Small intestine (tissue), 7 donors: ENCODE measurements around the gene HOXA5. TPM values are rescaled to one million over a fixed set of nuclear protein-coding genes. Genes with fewer than 3 reads are reported as not detected.
A peak's percentile ranks its signal among the peaks of the same experiment; 100 is the strongest.

ENCODE experiments used
- DNase-seq, 2 donors: peaks; one replicate each; pipeline versions ENCODE4 v3.0.0 to v3.0.0-alpha.2; 2013
- FAIRE-seq: peaks from 2 replicates; lab custom pipeline; 2012; peaks lifted over from hg19 to GRCh38; lab: Jason Lieb, UNC
- H3K27ac ChIP-seq, 3 donors: one replicate each; pipeline ENCODE4 v1.5.1; 2013; ENCODE audit warnings: low read length in 2 of 3, mild to moderate bottlenecking in 2 of 3, control low read depth in 1 of 3, inconsistent platforms in 1 of 3, low read depth in 1 of 3, moderate library complexity in 1 of 3
- H3K27me3 ChIP-seq, 3 donors: one replicate each; pipeline ENCODE4 v1.6.1; 2013; ENCODE audit warnings: low read length in 3 of 3, inconsistent platforms in 1 of 3; ENCODE audit not compliant: control insufficient read depth in 3 of 3, insufficient read depth in 3 of 3
- H3K36me3 ChIP-seq, 3 donors: one replicate each; pipeline ENCODE4 v1.6.1; 2013; ENCODE audit warnings: low read length in 3 of 3, inconsistent platforms in 1 of 3, low read depth in 1 of 3, mild to moderate bottlenecking in 1 of 3, moderate library complexity in 1 of 3; ENCODE audit not compliant: control insufficient read depth in 3 of 3, insufficient read depth in 2 of 3
- H3K4me1 ChIP-seq, 3 donors: one replicate each; pipeline ENCODE4 v1.6.1; 2013; ENCODE audit warnings: low read length in 2 of 3, inconsistent platforms in 1 of 3, low read depth in 1 of 3, mild to moderate bottlenecking in 1 of 3, moderate library complexity in 1 of 3; ENCODE audit not compliant: control insufficient read depth in 3 of 3, insufficient read depth in 2 of 3
- H3K4me3 ChIP-seq, 3 donors: one replicate each; pipeline ENCODE4 v1.5.1; 2013; ENCODE audit warnings: low read length in 3 of 3, control low read depth in 1 of 3, inconsistent platforms in 1 of 3, low read depth in 1 of 3, mild to moderate bottlenecking in 1 of 3, moderate library complexity in 1 of 3
- H3K9me3 ChIP-seq, 2 donors: one replicate each; pipeline ENCODE4 v1.6.1; 2013; ENCODE audit warnings: low read depth in 1 of 2, low read length in 1 of 2; ENCODE audit not compliant: control insufficient read depth in 2 of 2, insufficient read depth in 1 of 2
- WGBS, 3 donors: extraction: QIAGEN DNeasy Blood & Tissue Kit; methylation state at CpG; one replicate each; pipeline ENCODE4 v1.1.7; 2013; 5-methylcytosine and 5-hydroxymethylcytosine counted together
- polyA plus RNA-seq, 4 donors: library from polyadenylated mRNA; stranded (reverse) in 3 of 4; unstranded in 1 of 4; fragments of 200-250 nt in 3 of 4; fragments of 120-200 nt in 1 of 4; gene quantifications; one replicate each; pipeline versions ENCODE4 v1.2.1 to v1.2.3, GENCODE V29; 2013
- donor health status: healthy with polysubstance abuse.
- donor health status: control.
- donor health status: control.
- donor health status: Bipolar disorder and iron deficiency.
- donor health status: healthy.

The HOXA5 gene
- polyA plus RNA-seq, 4 donors, result 0.45 to 44.0 (median 5.1) TPM

DNA sequence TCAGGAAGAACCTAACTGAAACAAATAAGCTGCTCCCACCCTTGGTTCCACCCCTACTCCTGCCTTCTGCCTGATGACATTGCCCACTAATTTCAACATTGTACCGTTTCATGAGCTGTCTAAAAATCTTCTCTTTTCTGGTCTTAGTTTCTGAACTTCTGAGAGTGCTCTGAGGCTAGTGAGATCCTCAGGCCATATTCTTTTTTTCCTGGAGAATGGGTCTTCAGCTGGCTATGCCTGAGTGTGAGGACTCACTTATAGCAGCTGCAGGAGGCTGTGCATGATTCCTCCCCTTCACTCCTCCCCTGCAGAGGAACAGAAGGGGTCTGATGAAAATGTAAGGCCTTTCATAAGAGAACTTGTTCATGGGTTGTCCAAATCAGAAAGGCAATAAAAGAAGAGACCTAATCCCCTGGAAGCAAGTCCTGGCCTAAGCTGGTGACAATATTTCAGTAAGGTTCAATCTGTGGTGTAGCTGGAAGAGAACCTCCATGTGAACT, 24.0 kb downstream of the HOXA5 start:
- WGBS, 3 donors, result 33 to 63% (median 39%) methylated on average over 1 of the region's 1 CpG
- H3K27me3 ChIP-seq, result peaks cover 0 to 44% (median 0%) of the 10 kb centered on the region in 3 donors
- H3K36me3 ChIP-seq, result peaks cover 0 to 51% (median 0%) of the 10 kb centered on the region in 3 donors
- FAIRE-seq (no peak), DNase-seq (no peak)
- no peaks in the 10 kb centered on the region for H3K9me3 ChIP-seq
- peaks cover 4 to 72% (median 14%) of the 10 kb centered on the region in 3 donors for H3K4me1 ChIP-seq
- H3K4me3 ChIP-seq, result no peak overlapping the region
- peak overlapping the region in 2 of 3 donors; percentile 71 to 88 for H3K27ac ChIP-seq

DNA sequence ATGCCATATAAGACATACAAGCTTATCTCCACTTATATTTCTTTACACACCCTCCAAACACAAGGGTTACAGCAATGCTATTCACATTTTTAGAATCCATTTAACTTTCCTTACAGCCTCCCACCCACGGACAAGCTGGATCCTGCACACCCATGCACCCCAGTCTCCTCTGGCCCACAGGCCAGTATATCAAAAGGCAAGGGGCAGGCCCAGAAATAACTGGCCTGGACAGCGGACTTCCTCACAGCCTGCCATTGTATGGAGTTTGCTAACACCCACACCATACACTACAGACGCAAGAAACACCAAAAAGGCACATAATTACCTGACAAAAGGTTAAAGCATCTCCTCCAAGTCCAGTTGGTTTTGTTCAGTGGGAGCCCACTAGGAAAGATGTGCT, 24.9 kb downstream of the HOXA5 start:
- Histone ChIP-seq H3K36me3 (peaks cover 0 to 42% (median 0%) of the 10 kb centered on the region in 3 donors), H3K9me3 (no peaks in the 10 kb centered on the region), H3K4me3 (peak overlapping the region in 1 of 3 donors; percentile 63), H3K27me3 (peaks cover 0 to 43% (median 0%) of the 10 kb centered on the region in 3 donors), H3K27ac (peak overlapping the region; percentile 5 to 88 (median 86)), H3K4me1 (peaks cover 1 to 68% (median 14%) of the 10 kb centered on the region in 3 donors)
- WGBS, 3 donors, result 54 to 73% (median 68%) methylated on average over 3 of the region's 3 CpGs
- no peak for FAIRE-seq
- no peak for DNase-seq

DNA sequence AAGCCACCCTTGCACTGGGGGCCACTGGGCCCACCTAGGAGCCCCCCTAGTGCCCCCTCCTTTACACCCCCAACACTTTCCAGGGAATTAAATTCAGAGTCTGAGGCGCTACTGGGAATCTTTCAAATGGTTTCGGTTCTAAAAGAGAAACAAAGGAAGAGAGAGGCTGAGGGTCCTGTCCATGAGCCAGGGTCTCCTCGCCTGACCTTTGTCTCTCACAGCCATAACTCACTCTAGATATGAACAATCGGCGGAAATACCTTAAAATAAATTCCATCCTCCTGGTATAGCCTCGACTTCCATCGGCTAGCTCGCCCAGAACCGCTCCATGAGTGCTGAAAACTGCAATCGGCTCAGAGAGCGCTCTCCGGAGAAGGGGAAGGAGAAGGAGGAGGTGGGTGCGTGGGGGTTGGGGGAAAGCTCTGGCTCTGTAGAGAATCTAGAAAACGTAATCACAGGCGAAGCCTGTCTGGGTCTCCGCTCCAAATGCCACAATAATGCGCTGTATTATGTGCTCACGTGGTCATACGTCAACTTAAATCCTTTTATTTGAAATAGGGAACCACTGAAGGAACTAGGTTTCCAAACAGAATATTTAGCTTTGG, 25.5 kb downstream of the HOXA5 start:
- 57 to 86% (median 72%) methylated on average over 19 of the region's 19 CpGs for WGBS, 3 donors
- no peak for DNase-seq
- no peak for FAIRE-seq
- Histone ChIP-seq H3K4me1 (peaks cover 0 to 65% (median 14%) of the 10 kb centered on the region in 3 donors), H3K27ac (peak overlapping the region in 2 of 3 donors; percentile 86 to 88), H3K9me3 (no peaks in the 10 kb centered on the region), H3K4me3 (peak overlapping the region in 2 of 3 donors; percentile 4 to 63), H3K27me3 (peaks cover 0 to 41% (median 0%) of the 10 kb centered on the region in 3 donors), H3K36me3 (peaks cover 0 to 41% (median 0%) of the 10 kb centered on the region in 3 donors)

DNA sequence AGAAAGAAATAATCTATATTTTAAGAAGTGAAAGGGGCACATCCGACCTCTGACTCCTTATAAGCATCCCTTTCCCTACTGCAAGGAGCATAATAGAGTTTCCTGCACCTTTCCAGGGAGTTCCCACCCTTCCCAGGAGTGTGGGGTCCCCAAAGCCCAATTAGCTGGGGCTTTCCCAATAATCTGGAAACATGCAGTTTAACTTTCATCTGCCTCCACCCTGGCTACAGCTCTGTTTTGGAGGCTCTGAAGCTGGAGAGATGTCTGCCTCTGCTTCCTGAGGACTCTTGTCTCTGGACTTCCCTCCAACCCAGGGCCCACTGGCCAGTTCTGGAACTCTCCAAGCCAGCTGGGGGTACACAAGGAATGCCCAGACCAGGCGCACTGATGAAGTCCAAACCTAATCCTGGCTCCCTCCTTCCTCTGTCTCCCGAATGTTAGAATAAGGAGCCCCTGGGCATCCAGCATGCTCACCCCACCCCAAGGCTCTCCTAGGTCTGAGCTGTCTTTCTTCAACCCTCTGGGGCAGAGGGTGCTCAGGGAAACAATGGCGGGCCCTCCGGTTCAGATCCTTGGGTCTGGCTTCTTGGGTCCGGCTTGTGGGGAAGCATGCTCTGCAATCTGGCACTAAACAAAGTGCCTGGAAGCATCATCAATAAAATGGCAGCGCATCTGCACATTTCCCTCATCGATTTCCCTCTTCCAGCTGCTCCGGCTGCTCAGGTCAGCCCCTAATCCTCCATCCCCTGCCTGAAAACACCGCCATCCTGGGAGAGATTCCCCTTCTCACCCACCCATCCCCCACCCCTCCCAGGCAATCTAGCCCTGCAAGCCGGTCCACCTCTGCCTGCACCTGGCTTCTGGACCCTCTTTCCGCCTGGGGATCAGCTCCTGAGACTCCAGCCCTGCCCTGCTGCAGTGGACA, 26.3 kb downstream of the HOXA5 start:
- 53 to 80% (median 73%) methylated on average over 12 of the region's 12 CpGs for WGBS, 3 donors
- DNase-seq, result no peak

DNA sequence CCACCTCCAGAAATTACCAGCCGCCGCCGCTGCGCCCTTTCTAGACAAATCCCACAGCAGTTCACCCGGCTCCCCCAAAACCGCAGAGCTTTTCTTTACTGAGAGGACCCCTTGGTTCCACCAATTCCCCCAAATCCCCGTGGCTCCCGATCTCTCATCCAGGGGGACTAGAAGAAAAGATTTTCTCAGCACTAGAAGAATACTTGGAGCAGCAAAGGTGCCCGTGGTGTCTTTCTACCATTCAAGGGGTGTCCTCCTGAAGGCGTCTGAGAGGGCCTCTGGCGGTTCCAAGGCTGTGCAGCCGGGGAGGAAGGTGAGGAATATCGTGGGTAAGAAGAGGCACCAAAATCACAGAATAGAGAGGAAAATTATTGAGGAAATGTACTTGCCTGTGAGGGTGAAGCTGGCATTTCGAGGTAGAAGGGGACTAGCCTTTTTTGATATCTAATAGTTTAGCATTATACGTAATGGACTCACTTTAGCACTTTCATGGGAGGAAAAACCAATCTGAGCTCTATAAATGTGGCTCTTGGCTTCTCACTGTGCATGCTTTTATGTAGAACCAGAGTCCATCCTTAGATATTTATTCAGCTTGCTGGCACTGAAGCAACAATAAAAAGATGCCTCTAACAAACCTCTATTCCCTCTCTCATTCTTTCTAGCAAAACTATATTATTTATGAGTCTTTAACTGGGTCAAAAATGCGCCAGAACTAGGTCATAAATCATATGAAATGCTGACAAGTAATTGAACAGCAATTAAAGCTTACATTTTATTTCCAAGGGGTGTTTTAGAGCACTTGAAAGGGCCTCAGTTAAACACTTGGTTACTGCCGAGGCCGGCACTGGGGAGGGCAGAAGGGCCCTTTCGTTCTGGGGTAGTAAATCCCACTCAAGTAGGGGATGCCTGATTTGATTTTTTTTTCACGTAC, 27.2 kb downstream of the HOXA5 start:
- Histone ChIP-seq H3K36me3 (peaks cover 0 to 32% (median 0%) of the 10 kb centered on the region in 3 donors), H3K27ac (peak overlapping the region in 2 of 3 donors; percentile 88 to 90), H3K4me1 (peaks cover 0 to 50% (median 14%) of the 10 kb centered on the region in 3 donors), H3K4me3 (peak overlapping the region in 2 of 3 donors; percentile 46 to 63), H3K27me3 (peaks cover 0 to 45% (median 0%) of the 10 kb centered on the region in 3 donors), H3K9me3 (no peaks in the 10 kb centered on the region)
- no peak for FAIRE-seq
- no peak for DNase-seq
- WGBS, 3 donors, result 38 to 44% (median 42%) methylated on average over 20 of the region's 20 CpGs

More for the DNA sequence above, 26.3 kb downstream of the HOXA5 start:
- no peak for FAIRE-seq
- peaks cover 0 to 35% (median 0%) of the 10 kb centered on the region in 3 donors for H3K36me3 ChIP-seq
- H3K9me3 ChIP-seq, result no peaks in the 10 kb centered on the region
- H3K4me1 ChIP-seq, result peaks cover 0 to 59% (median 14%) of the 10 kb centered on the region in 3 donors
- peaks cover 0 to 43% (median 0%) of the 10 kb centered on the region in 3 donors for H3K27me3 ChIP-seq
- peak overlapping the region in 2 of 3 donors; percentile 86 to 88 for H3K27ac ChIP-seq
- peak overlapping the region in 2 of 3 donors; percentile 4 to 63 for H3K4me3 ChIP-seq

DNA sequence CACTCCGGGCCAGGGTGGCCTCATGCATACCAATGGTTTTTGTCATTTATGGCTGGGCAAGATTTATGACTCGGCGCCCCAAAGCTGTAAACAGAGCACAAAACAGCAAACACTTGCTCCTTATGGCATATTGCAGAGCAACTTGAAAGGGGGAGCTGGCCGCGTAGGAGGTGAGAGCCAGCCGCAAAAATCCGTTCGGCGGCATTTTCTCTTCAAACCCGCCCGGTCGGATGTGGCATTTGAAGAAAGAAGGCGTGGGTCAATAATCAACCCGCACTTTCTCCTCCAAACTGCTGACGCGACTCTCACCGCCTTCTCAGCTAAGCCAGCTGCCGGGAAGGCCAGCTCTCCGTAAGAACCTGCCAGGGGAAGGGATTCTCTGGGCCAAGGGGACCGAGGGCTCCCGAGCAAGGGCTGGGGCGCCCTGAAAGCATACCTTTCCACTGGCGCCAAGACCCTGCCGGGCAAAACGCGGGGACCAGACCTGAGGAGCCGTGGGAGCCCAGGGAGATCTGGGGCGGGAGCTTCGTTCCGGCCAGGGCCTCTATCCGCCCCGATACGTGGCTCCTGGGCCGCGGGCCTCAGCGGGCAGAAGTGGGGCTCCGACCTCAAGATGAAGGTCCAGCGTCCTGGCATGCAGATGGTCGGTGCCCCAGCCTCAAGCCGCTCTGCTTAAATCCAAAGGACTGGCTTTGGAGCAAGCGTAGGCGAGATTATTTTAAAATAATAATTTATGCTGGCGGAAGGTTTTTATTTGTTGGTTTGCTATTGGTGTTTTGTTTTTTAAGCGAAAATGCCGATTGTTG, 28.1 kb downstream of the HOXA5 start:
- Histone ChIP-seq H3K4me1 (peaks cover 0 to 49% (median 8%) of the 10 kb centered on the region in 3 donors), H3K36me3 (peaks cover 0 to 30% (median 0%) of the 10 kb centered on the region in 3 donors), H3K9me3 (no peaks in the 10 kb centered on the region), H3K4me3 (peak overlapping the region; percentile 46 to 63 (median 47)), H3K27me3 (peaks cover 0 to 54% (median 0%) of the 10 kb centered on the region in 3 donors), H3K27ac (peak overlapping the region; percentile 59 to 90 (median 88))
- no peak for FAIRE-seq
- peak; percentile 77 to 90 for DNase-seq
- 14 to 34% (median 30%) methylated on average over 45 of the region's 45 CpGs for WGBS, 3 donors

DNA sequence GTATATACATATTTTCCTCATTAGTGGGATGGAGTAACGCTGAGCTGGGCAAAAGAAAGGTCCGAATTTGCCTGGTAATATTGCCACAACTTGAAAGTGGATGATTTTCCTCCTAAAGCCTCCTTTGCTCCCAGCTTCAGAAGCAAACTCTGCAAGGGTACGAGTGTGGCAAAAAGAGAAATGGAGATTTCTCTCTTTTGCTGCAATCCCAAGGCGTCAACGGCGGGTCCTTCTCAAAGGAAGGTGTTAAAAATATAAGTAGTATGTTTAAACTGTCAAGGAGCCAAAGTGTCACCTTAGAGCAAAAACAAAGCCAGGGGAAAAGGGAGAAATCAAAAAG, 28.6 kb downstream of the HOXA5 start:
- whole genome bisulfite sequencing, 3 donors, result 16 to 35% (median 29%) methylated on average over 6 of the region's 6 CpGs
- H3K27me3 ChIP-seq, result peaks cover 0 to 58% (median 0%) of the 10 kb centered on the region in 3 donors

More for the DNA sequence above, 28.6 kb downstream of the HOXA5 start:
- H3K4me3 ChIP-seq, result peak overlapping the region in 1 of 3 donors; percentile 63
- H3K4me1 ChIP-seq, result peaks cover 0 to 47% (median 6%) of the 10 kb centered on the region in 3 donors
- H3K9me3 ChIP-seq, result no peaks in the 10 kb centered on the region
- peak overlapping the region in 2 of 3 donors; percentile 88 to 90 for H3K27ac ChIP-seq
- peaks cover 0 to 34% (median 0%) of the 10 kb centered on the region in 3 donors for H3K36me3 ChIP-seq
- FAIRE-seq (no peak), DNase-seq (no peak)
